CD14-positive monocyte (primary cell): ENCODE results near the gene ZNF10. TPM values are rescaled to one million over a fixed set of nuclear protein-coding genes. Genes with fewer than 3 reads are reported as not detected.
A peak's percentile ranks its signal among the peaks of the same experiment; 100 is the strongest.

Experiments used
- DNase-seq, 3 donors: peaks; one replicate each; pipeline ENCODE4 v3.0.0-alpha.2; 2011 to 2022
- H2AFZ ChIP-seq: 2 replicates; pipeline ENCODE4 v1.6.0; 2012; ENCODE audit warnings: mild to moderate bottlenecking, low read depth, low read length, inconsistent platforms; ENCODE audit not compliant: insufficient read depth, poor library complexity, severe bottlenecking
- H3K27ac ChIP-seq, 2 donors: 1 replicate in 1 of 2; 2 replicates in 1 of 2; pipeline ENCODE4 v1.5.1; 2012 to 2013; ENCODE audit warnings: low read length in 2 of 2, control low read depth in 1 of 2, inconsistent platforms in 1 of 2, low read depth in 1 of 2, mild to moderate bottlenecking in 1 of 2
- H3K27me3 ChIP-seq, 2 donors: one replicate each; pipeline versions ENCODE4 v1.6.0 to v1.6.1; 2011 to 2013; ENCODE audit warnings: low read length in 2 of 2; ENCODE audit not compliant: control insufficient read depth in 2 of 2, insufficient read depth in 2 of 2
- H3K36me3 ChIP-seq, 2 donors: replicated peaks in 1 of 2; 1 replicate in 1 of 2; 2 replicates in 1 of 2; pipeline versions ENCODE4 v1.5.1 to v1.6.1; 2012 to 2013; ENCODE audit warnings: low read length in 2 of 2, control low read depth in 1 of 2, inconsistent platforms in 1 of 2, mild to moderate bottlenecking in 1 of 2; ENCODE audit not compliant: insufficient read depth in 2 of 2, control insufficient read depth in 1 of 2
- H3K4me1 ChIP-seq, 2 donors: 1 replicate in 1 of 2; 2 replicates in 1 of 2; pipeline versions ENCODE4 v1.5.1 to v1.6.1; 2012 to 2013; ENCODE audit warnings: low read length in 2 of 2, control low read depth in 1 of 2, inconsistent platforms in 1 of 2, mild to moderate bottlenecking in 1 of 2, moderate library complexity in 1 of 2; ENCODE audit not compliant: insufficient read depth in 2 of 2, control insufficient read depth in 1 of 2
- H3K4me2 ChIP-seq: replicated peaks from 2 replicates; pipeline ENCODE3; 2012; ENCODE audit warnings: low read length, moderate library complexity, mild to moderate bottlenecking; ENCODE audit not compliant: poor library complexity, severe bottlenecking; ENCODE audit errors: extremely low read depth
- H3K4me3 ChIP-seq, 3 experiments: fragments of 200-600 bp in 1 of 3; sonication (generic) in 1 of 3; replicated peaks in 1 of 3; 1 replicate in 2 of 3; 2 replicates in 1 of 3; pipeline ENCODE4 v1.5.1; 2011 to 2013; ENCODE audit warnings: low read length in 3 of 3, mild to moderate bottlenecking in 3 of 3, control low read depth in 2 of 3, low read depth in 2 of 3, inconsistent platforms in 1 of 3, moderate library complexity in 1 of 3
- H3K79me2 ChIP-seq: 2 replicates; pipeline ENCODE4 v1.6.0; 2012; ENCODE audit warnings: mild to moderate bottlenecking, control low read depth, inconsistent platforms, low read length, moderate library complexity; ENCODE audit not compliant: insufficient read depth
- H3K9ac ChIP-seq: 2 replicates; pipeline ENCODE4 v1.6.0; 2017; ENCODE audit warnings: low read length, mild to moderate bottlenecking; ENCODE audit not compliant: insufficient read depth, poor library complexity, severe bottlenecking
- H3K9me3 ChIP-seq, 2 donors: replicated peaks in 1 of 2; 1 replicate in 1 of 2; 2 replicates in 1 of 2; pipeline versions ENCODE4 v1.5.1 to v1.6.1; 2012 to 2013; ENCODE audit warnings: low read length in 2 of 2, control low read depth in 1 of 2; ENCODE audit not compliant: control insufficient read depth in 1 of 2, insufficient read depth in 1 of 2
- H4K20me1 ChIP-seq: 2 replicates; pipeline ENCODE4 v1.6.0; 2012; ENCODE audit warnings: mild to moderate bottlenecking, low read length, control low read depth, moderate library complexity; ENCODE audit not compliant: insufficient read depth
- H3K27ac Mint-ChIP-seq, 7 donors: one replicate each; pipeline ENCODE4 v1.8.0; 2020; ENCODE audit warnings: mild to moderate bottlenecking in 7 of 7, mixed read lengths in 7 of 7, moderate library complexity in 6 of 7, inconsistent platforms in 2 of 7
- H3K27me3 Mint-ChIP-seq, 3 donors: one replicate each; pipeline ENCODE4 v1.8.0; 2021 to 2022; ENCODE audit warnings: low read depth in 3 of 3, mild to moderate bottlenecking in 3 of 3, mixed read lengths in 3 of 3, moderate library complexity in 3 of 3, inconsistent platforms in 1 of 3
- H3K36me3 Mint-ChIP-seq, 2 donors: one replicate each; pipeline ENCODE4 v1.8.0; 2020; ENCODE audit warnings: mixed read lengths in 2 of 2, inconsistent platforms in 1 of 2, mild to moderate bottlenecking in 1 of 2
- H3K4me1 Mint-ChIP-seq: one replicate; pipeline ENCODE4 v1.8.0; 2020; ENCODE audit warnings: mild to moderate bottlenecking, mixed read lengths
- H3K4me3 Mint-ChIP-seq, 2 donors: one replicate each; pipeline ENCODE4 v1.8.0; 2020; ENCODE audit warnings: mild to moderate bottlenecking in 2 of 2, mixed read lengths in 2 of 2, moderate library complexity in 1 of 2
- H3K9me3 Mint-ChIP-seq, 7 donors: one replicate each; pipeline ENCODE4 v1.8.0; 2020 to 2022; ENCODE audit warnings: mixed read lengths in 7 of 7, mild to moderate bottlenecking in 6 of 7, moderate library complexity in 6 of 7, inconsistent platforms in 2 of 7
- CTCF ChIP-seq: fragments of 200-600 bp; IDR thresholded peaks from one replicate; pipeline ENCODE4 v1.8.0; 2022; ENCODE audit warnings: antibody characterized with exemption, mild to moderate bottlenecking
- whole genome bisulfite sequencing: methylation state at CpG from one replicate; pipeline ENCODE4 v1.1.5; 2013; ENCODE audit warnings: missing lambda C conversion rate; ENCODE audit not compliant: insufficient coverage; 5-methylcytosine and 5-hydroxymethylcytosine counted together
- intact Hi-C, 2 donors: fragments of 100-400 bp; cut with micrococcal nuclease; formaldehyde crosslinking; loops; one replicate each; pipeline versions ENCODE4 v1.15.0 to v1.15.1; 2023
- polyA plus RNA-seq, 3 donors: library from polyadenylated mRNA; depleted of rRNA in 1 of 3; unstranded in 2 of 3; stranded (reverse) in 1 of 3; fragments of 300-500 nt in 2 of 3; fragments of >200 nt in 1 of 3; fragmentation: Illumina TruSeq in 2 of 3; gene quantifications; 1 replicate in 2 of 3; 2 replicates in 1 of 3; pipeline ENCODE4 v1.2.3, GENCODE V29; 2012 to 2021

The ZNF10 gene
- polyA plus RNA-seq, 3 donors, result 0.68 to 1.00 (median 0.79) TPM

- Mint-ChIP-seq H3K9me3 (peaks cover 44 to 94% (median 86%) of the 10 kb centered on the region in 7 donors), H3K4me1 (no peaks in the 10 kb centered on the region), H3K27ac (no peak overlapping the region), H3K27me3 (peaks cover 0 to 2% (median 2%) of the 10 kb centered on the region in 3 donors), H3K36me3 (peaks cover 27 to 30% of the 10 kb centered on the region in 2 donors), H3K4me3 (no peak overlapping the region)
- Histone ChIP-seq H3K4me1 (no peaks in the 10 kb centered on the region), H3K27me3 (no peaks in the 10 kb centered on the region), H3K4me2 (no peak overlapping the region), H3K79me2 (no peaks in the 10 kb centered on the region), H3K9ac (no peak overlapping the region), H3K36me3 (peaks cover 16 to 51% of the 10 kb centered on the region in 2 donors), H2AFZ (no peak overlapping the region), H3K4me3 (peak overlapping the region in 1 of 3 experiments; percentile 38), H4K20me1 (no peaks in the 10 kb centered on the region), H3K9me3 (peaks cover 52 to 95% of the 10 kb centered on the region in 2 donors), H3K27ac (no peak overlapping the region)
- no peak for TF ChIP-seq CTCF
- no peak for DNase-seq
- no CpG with 5 or more reads among the region's 2 CpGs for WGBS
- intact Hi-C loops, result no loop called here
These were observed 22.3 kb upstream of the ZNF10 start for GRCh38 chr12:133108150-133108549.

DNA sequence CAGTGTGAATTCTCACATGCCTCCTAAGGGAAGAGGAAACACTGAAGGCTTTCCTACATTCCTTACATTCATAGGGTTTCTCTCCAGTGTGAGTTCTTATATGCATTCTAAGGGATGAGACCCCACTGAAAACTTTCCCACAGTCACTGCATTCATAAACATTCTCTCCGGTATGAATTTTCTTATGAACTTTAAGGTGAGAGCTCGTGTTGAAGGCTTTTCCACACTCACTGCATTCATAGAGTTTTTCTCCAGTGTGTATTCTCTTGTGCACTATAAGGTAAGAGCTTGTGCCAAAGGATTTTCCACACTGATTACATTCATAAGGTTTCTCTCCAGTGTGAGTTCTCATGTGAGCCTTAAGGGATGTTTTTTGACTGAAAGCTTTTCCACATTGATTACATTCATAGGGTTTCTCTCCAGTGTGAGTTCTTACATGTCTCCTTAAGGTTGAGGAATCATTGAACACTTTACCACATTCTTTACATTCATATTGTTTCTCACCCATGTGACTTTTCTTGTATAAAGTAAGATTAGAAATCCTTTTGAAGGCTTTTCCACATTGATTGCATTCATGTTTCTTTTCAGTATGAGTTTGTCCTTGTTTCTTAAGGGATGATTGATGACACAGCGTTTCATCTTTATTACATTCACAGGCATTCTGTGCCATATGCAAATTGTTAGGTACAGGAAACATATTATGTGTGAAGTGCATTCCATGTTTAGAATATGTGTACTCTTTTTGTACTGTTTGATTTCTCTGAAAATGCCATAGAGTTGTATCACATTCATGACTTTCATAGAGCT, 9.8 kb upstream of the ZNF10 start:
- Histone ChIP-seq H3K4me1 (no peaks in the 10 kb centered on the region), H3K36me3 (peaks cover 4 to 48% of the 10 kb centered on the region in 2 donors), H3K9me3 (peaks cover 51 to 100% of the 10 kb centered on the region in 2 donors), H3K4me3 (peak overlapping the region in 1 of 3 experiments; percentile 42), H2AFZ (no peak overlapping the region), H3K27me3 (no peaks in the 10 kb centered on the region), H3K4me2 (no peak overlapping the region), H3K27ac (no peak overlapping the region), H4K20me1 (no peaks in the 10 kb centered on the region), H3K9ac (no peak overlapping the region), H3K79me2 (no peaks in the 10 kb centered on the region)
- peaks cover 0 to 2% (median 2%) of the 10 kb centered on the region in 3 donors for H3K27me3 Mint-ChIP-seq
- H3K27ac Mint-ChIP-seq, result no peak overlapping the region
- intact Hi-C loops, result no loop called here
- H3K36me3 Mint-ChIP-seq, result peaks cover 14 to 24% of the 10 kb centered on the region in 2 donors
- H3K4me3 Mint-ChIP-seq, result no peak overlapping the region
- whole genome bisulfite sequencing, result no CpG with 5 or more reads among the region's 3 CpGs
- no peak for DNase-seq
- no peaks in the 10 kb centered on the region for H3K4me1 Mint-ChIP-seq
- no peak for TF ChIP-seq CTCF
- peaks cover 55 to 95% (median 87%) of the 10 kb centered on the region in 7 donors for H3K9me3 Mint-ChIP-seq
